Prostate gland (tissue), 2 donors: ENCODE results near the gene MRPS12.

Experiments
- CTCF ChIP-seq, 4 experiments: fragments of 200-600 bp in 2 of 4; fragments of 450-650 bp in 2 of 4; sonication (generic) in 2 of 4; IDR thresholded peaks; 1 replicate in 3 of 4; 2 replicates in 1 of 4; pipeline ENCODE4 v1.5.1; 2016 to 2019; ENCODE audit warnings: antibody characterized with exemption in 4 of 4, mild to moderate bottlenecking in 2 of 4, moderate library complexity in 2 of 4
- POLR2A ChIP-seq: fragments of 450-650 bp; IDR thresholded peaks from one replicate; pipeline ENCODE4 v1.6.1; 2016; ENCODE audit warnings: antibody characterized with exemption, mild to moderate bottlenecking

DNA sequence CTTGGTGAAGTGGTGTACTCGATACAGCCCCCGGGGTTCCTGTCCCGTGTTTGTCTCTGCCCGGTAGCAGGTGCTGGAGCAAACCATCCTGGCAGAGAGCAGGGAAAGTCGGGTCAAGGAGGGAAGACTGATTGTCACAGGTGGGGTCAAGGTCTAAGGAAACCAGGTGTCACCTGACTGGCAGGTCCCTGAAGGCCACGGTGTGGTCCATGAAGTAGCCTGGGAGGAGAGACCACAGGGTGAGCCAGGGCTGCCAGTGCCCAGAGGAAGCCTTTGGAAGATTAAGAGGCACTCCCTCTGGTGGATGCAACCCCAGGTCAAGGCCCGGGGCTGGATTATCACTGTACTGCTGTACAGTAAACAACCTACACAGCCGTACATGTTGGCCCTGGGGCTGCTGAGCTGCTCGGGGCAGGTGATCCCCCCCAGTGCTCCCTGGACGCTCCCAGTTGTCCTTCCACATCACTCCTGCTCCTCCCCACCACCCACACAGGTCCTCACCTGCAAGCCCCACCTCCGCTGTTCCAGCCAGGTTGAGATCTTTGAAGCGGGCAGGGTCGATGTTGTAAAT, 12.7 kb upstream of the MRPS12 start:
- TF ChIP-seq CTCF (IDR thresholded peaks at IDR 0.05) (no peak), POLR2A (no peak)
